ENCODE data around the gene CENPW.

GRCh38 chr6:126341126-126341525 lies 1.2 kb downstream of the CENPW start:
- TF ChIP-seq CTCF (IDR thresholded peaks at IDR 0.05; ENCODE audit: borderline replicate concordance, extremely low read depth, low read length, poor library complexity, severe bottlenecking) (no peak), EZH2 (IDR thresholded peaks at IDR 0.05; ENCODE audit: borderline replicate concordance, low read depth, low read length, severe bottlenecking) (no peak)

Data from DND-41 (cell line).